HepG2 (cell line): ENCODE results near the gene CCNA2. TPM values are rescaled to one million over a fixed set of nuclear protein-coding genes. Genes with fewer than 3 reads are reported as not detected.

ENCODE experiments used
- E2F5 ChIP-seq: sonication (generic); formaldehyde crosslinking; conservative IDR thresholded peaks from 2 replicates; pipeline ENCODE4 v1.4.0; 2020; ENCODE audit warnings: missing genetic modification reagents
- GZF1 ChIP-seq: sonication (generic); formaldehyde crosslinking; IDR thresholded peaks from 2 replicates; pipeline ENCODE4 v1.5.1; 2020; ENCODE audit warnings: mild to moderate bottlenecking, missing genetic modification reagents
- HNRNPLL ChIP-seq: fragments of 200-400 bp; formaldehyde crosslinking; IDR thresholded peaks from 2 replicates; pipeline ENCODE4 v1.6.1; 2017; ENCODE audit warnings: mild to moderate bottlenecking, low read depth, low read length; ENCODE audit not compliant: poor library complexity, severe bottlenecking
- IRF1 ChIP-seq: sonication (generic); formaldehyde crosslinking; IDR thresholded peaks from 2 replicates; pipeline ENCODE4 v1.4.0; 2020; ENCODE audit warnings: low read depth, mild to moderate bottlenecking, missing genetic modification reagents
- IRF2 ChIP-seq: IDR thresholded peaks from 2 replicates; pipeline ENCODE4 v1.6.1; 2018; ENCODE audit warnings: missing genetic modification reagents, missing compliant biosample characterization
- MED13 ChIP-seq: sonication (generic); formaldehyde crosslinking; IDR thresholded peaks from 2 replicates; pipeline ENCODE4 v1.5.0; 2020; ENCODE audit warnings: missing genetic modification reagents
- NCOA1 ChIP-seq: sonication (generic); formaldehyde crosslinking; IDR thresholded peaks from 2 replicates; pipeline ENCODE4 v1.9.0; 2021; ENCODE audit warnings: missing genetic modification reagents
- NFYC ChIP-seq: IDR thresholded peaks from 2 replicates; pipeline ENCODE4 v1.6.1; 2016; ENCODE audit warnings: missing genetic modification reagents, missing compliant biosample characterization
- PBX2 ChIP-seq: IDR thresholded peaks from 2 replicates; pipeline ENCODE4 v1.6.1; 2016; ENCODE audit warnings: control low read depth
- PHB2 ChIP-seq: fragments of 450-650 bp; IDR thresholded peaks from 2 replicates; pipeline ENCODE4 v1.6.1; 2018; ENCODE audit not compliant: partially characterized antibody
- PHF8 ChIP-seq: sonication (generic); formaldehyde crosslinking; IDR thresholded peaks from 2 replicates; pipeline ENCODE4 v1.5.0; 2020; ENCODE audit warnings: missing genetic modification reagents
- RERE ChIP-seq: IDR thresholded peaks from 2 replicates; pipeline ENCODE4 v1.6.1; 2016; ENCODE audit warnings: low read depth, missing genetic modification reagents, missing compliant biosample characterization
- SALL1 ChIP-seq: sonication (generic); formaldehyde crosslinking; IDR thresholded peaks from 2 replicates; pipeline ENCODE4 v1.8.0; 2022; ENCODE audit warnings: mild to moderate bottlenecking, missing genetic modification reagents
- SP5 ChIP-seq: IDR thresholded peaks from 2 replicates; pipeline ENCODE4 v1.6.1; 2016; ENCODE audit warnings: low read depth, borderline replicate concordance
- TEAD2 ChIP-seq: sonication (generic); formaldehyde crosslinking; IDR thresholded peaks from 2 replicates; pipeline ENCODE4 v1.9.0; 2021; ENCODE audit warnings: missing genetic modification reagents
- ZNF180 ChIP-seq: sonication (generic); formaldehyde crosslinking; IDR thresholded peaks from 2 replicates; pipeline ENCODE4 v1.4.0; 2020; ENCODE audit warnings: low read depth, missing genetic modification reagents, borderline replicate concordance
- ZNF251 ChIP-seq: sonication (generic); formaldehyde crosslinking; IDR thresholded peaks from 2 replicates; pipeline ENCODE4 v1.9.0; 2021; ENCODE audit warnings: mild to moderate bottlenecking, missing genetic modification reagents
- ZNF451 ChIP-seq: sonication (generic); formaldehyde crosslinking; IDR thresholded peaks from 2 replicates; pipeline ENCODE4 v1.5.0; 2020; ENCODE audit warnings: mild to moderate bottlenecking, missing genetic modification reagents
- ZNF567 ChIP-seq: sonication (generic); formaldehyde crosslinking; IDR thresholded peaks from 2 replicates; pipeline ENCODE4 v1.8.1; 2023; ENCODE audit warnings: mild to moderate bottlenecking, missing genetic modification reagents, borderline replicate concordance
- ZNF577 ChIP-seq: sonication (generic); formaldehyde crosslinking; IDR thresholded peaks from 2 replicates; pipeline ENCODE4 v1.4.0; 2020; ENCODE audit warnings: mild to moderate bottlenecking, low read depth, missing genetic modification reagents, borderline replicate concordance
- ZNF589 ChIP-seq: sonication (generic); formaldehyde crosslinking; conservative IDR thresholded peaks from 2 replicates; pipeline ENCODE4 v1.8.0; 2022; ENCODE audit warnings: mild to moderate bottlenecking, moderate library complexity, missing genetic modification reagents
- ZNF616 ChIP-seq: sonication (generic); formaldehyde crosslinking; IDR thresholded peaks from 2 replicates; pipeline ENCODE4 v1.5.0; 2020; ENCODE audit warnings: low read depth, mild to moderate bottlenecking, missing genetic modification reagents
- ZNF792 ChIP-seq: IDR thresholded peaks from 2 replicates; pipeline ENCODE4 v1.6.1; 2016
- ZNF839 ChIP-seq: sonication (generic); formaldehyde crosslinking; IDR thresholded peaks from 2 replicates; pipeline ENCODE4 v1.4.0; 2020; ENCODE audit warnings: missing genetic modification reagents, mild to moderate bottlenecking, borderline replicate concordance
- polyA plus RNA-seq, 8 experiments: library from polyadenylated mRNA; depleted of rRNA in 3 of 8; stranded (reverse) in 7 of 8; unstranded in 1 of 8; fragments of >200 nt; fragmentation: Illumina TruSeq in 4 of 8; extraction: Trizol in 4 of 8; gene quantifications; 2 replicates each; pipeline versions ENCODE4 v1.2.1 to v1.2.3, GENCODE V29; 2011 to 2016; ENCODE audit warnings: low read depth in 4 of 8, missing spikeins in 1 of 8, mixed read lengths in 1 of 8; ENCODE audit not compliant: insufficient read depth in 1 of 8
- total RNA-seq, 5 experiments: library from RNA; depleted of rRNA; stranded (reverse); fragments of >200 nt; fragmentation: Illumina TruSeq; extraction: Trizol; gene quantifications; 2 replicates each; pipeline ENCODE4 v1.2.3, GENCODE V29; 2016; ENCODE audit warnings: low read depth in 1 of 5

The CCNA2 gene
- total and polyA plus RNA-seq, 2 of the 13 experiments (the other 11 are each of a cell fraction or from before 2014, with no cell fraction given): 31.3 to 105 TPM

GRCh38 chr4:121823505-121824170 is at the start of gene CCNA2 (continued):
- 0 out of 2 replicates have a peak, but pooled peaks have one; percentile 44 for TF ChIP-seq ZNF567
- TF ChIP-seq GZF1 (CRISPR knock-in tag): no peak
- peak; percentile 58 for TF ChIP-seq SALL1 (CRISPR knock-in tag)
- peak; percentile 68 for TF ChIP-seq SP5 (CRISPR knock-in tag)
- TF ChIP-seq NCOA1 (CRISPR knock-in tag): no peak
- TF ChIP-seq ZNF839 (CRISPR knock-in tag): no peak
- no peak for TF ChIP-seq MED13 (CRISPR knock-in tag)
- TF ChIP-seq PHF8 (CRISPR knock-in tag): peak; percentile 92
- no peak for TF ChIP-seq ZNF792 (CRISPR knock-in tag)
- no peak for TF ChIP-seq ZNF577 (CRISPR knock-in tag)
- TF ChIP-seq E2F5 (CRISPR knock-in tag): peak; percentile 94
- no peak for TF ChIP-seq PHB2
- no peak for TF ChIP-seq ZNF616 (CRISPR knock-in tag)
- no peak for TF ChIP-seq RERE (CRISPR knock-in tag)
- TF ChIP-seq HNRNPLL: peak; percentile 49
- TF ChIP-seq TEAD2: no peak
- TF ChIP-seq ZNF589 (CRISPR knock-in tag): peak; percentile 92
- no peak for TF ChIP-seq ZNF180 (CRISPR knock-in tag)
- TF ChIP-seq IRF2 (CRISPR knock-in tag): peak; percentile 83
- no peak for TF ChIP-seq ZNF251 (CRISPR knock-in tag)
- TF ChIP-seq NFYC (CRISPR knock-in tag): peak; percentile 96
- TF ChIP-seq ZNF451 (CRISPR knock-in tag): no peak
- TF ChIP-seq IRF1 (CRISPR knock-in tag): no peak
- no peak for TF ChIP-seq PBX2
